OCI-LY1 (cell line): ENCODE measurements around the gene HOXA10.
A peak's percentile ranks its signal among the peaks of the same experiment; 100 is the strongest.

Experiments
- H2AFZ ChIP-seq: fragments of 200-600 bp; sonication (generic), shearing (Covaris generic); 2 replicates; pipeline ENCODE4 v1.6.0; 2014; ENCODE audit warnings: antibody characterized with exemption, mild to moderate bottlenecking, low read length
- H3F3A ChIP-seq: fragments of 200-600 bp; sonication (generic), shearing (Covaris generic); 2 replicates; pipeline ENCODE4 v1.6.0; 2014; ENCODE audit warnings: mild to moderate bottlenecking, antibody characterized with exemption, low read length, moderate library complexity; ENCODE audit not compliant: insufficient read depth
- H3K27ac ChIP-seq: fragments of 200-600 bp; sonication (generic); 2 replicates; pipeline ENCODE4 v1.5.1; 2014; ENCODE audit warnings: low read length, mixed run types, mild to moderate bottlenecking, low read depth; ENCODE audit not compliant: poor library complexity, severe bottlenecking
- H3K27me3 ChIP-seq: fragments of 200-600 bp; sonication (generic); 2 replicates; pipeline ENCODE4 v1.6.0; 2014; ENCODE audit warnings: antibody characterized with exemption, mild to moderate bottlenecking, low read length, moderate library complexity; ENCODE audit not compliant: insufficient read depth
- H3K36me3 ChIP-seq: fragments of 200-600 bp; sonication (generic); 2 replicates; pipeline ENCODE4 v1.6.1; 2014; ENCODE audit warnings: mild to moderate bottlenecking, antibody characterized with exemption, low read length, moderate library complexity, mixed read lengths; ENCODE audit not compliant: insufficient read depth
- H3K4me1 ChIP-seq: fragments of 200-600 bp; sonication (generic); 2 replicates; pipeline ENCODE4 v1.5.1; 2014; ENCODE audit warnings: mild to moderate bottlenecking, low read length, moderate library complexity; ENCODE audit not compliant: insufficient read depth, severe bottlenecking
- H3K4me2 ChIP-seq: fragments of 200-600 bp; sonication (generic), shearing (Covaris generic); 2 replicates; pipeline ENCODE4 v1.6.1; 2014; ENCODE audit warnings: low read length
- H3K4me3 ChIP-seq: fragments of 200-600 bp; sonication (generic); 2 replicates; pipeline ENCODE4 v1.5.1; 2014; ENCODE audit warnings: low read length, low read depth, mild to moderate bottlenecking, mixed read lengths; ENCODE audit not compliant: poor library complexity, severe bottlenecking
- H3K79me2 ChIP-seq: fragments of 200-600 bp; shearing (Covaris generic); 2 replicates; pipeline ENCODE4 v1.6.1; 2016; ENCODE audit warnings: mixed run types, low read length, mixed read lengths; ENCODE audit not compliant: insufficient read depth
- H3K9ac ChIP-seq: fragments of 200-600 bp; sonication (generic), shearing (Covaris generic); 2 replicates; pipeline ENCODE4 v1.6.1; 2014; ENCODE audit warnings: mild to moderate bottlenecking, low read length, mixed read lengths
- H3K9me2 ChIP-seq: fragments of 200-600 bp; sonication (generic), shearing (Covaris generic); 2 replicates; pipeline ENCODE4 v1.6.1; 2014; ENCODE audit warnings: low read depth, mild to moderate bottlenecking, low read length, mixed read lengths
- H3K9me3 ChIP-seq: fragments of 200-600 bp; shearing (Covaris generic); 2 replicates; pipeline ENCODE4 v1.6.1; 2014; ENCODE audit warnings: low read length, mixed read lengths
- H4K20me1 ChIP-seq: fragments of 200-600 bp; sonication (generic), shearing (Covaris generic); 2 replicates; pipeline ENCODE4 v1.6.0; 2016; ENCODE audit warnings: mild to moderate bottlenecking, low read length; ENCODE audit not compliant: insufficient read depth
- EZH2 ChIP-seq: fragments of 200-600 bp; sonication (generic), shearing (Covaris generic); IDR thresholded peaks from 2 replicates; pipeline ENCODE4 v1.8.0; 2017; ENCODE audit warnings: borderline replicate concordance, mixed run types, mild to moderate bottlenecking, antibody characterized with exemption, low read length, moderate library complexity, mixed read lengths
- TF ChIP-seq, protein P1 (sequence below): fragments of 200-600 bp; sonication (generic), shearing (Covaris generic); IDR thresholded peaks from 2 replicates; pipeline ENCODE4 v1.5.1; 2017; ENCODE audit warnings: mild to moderate bottlenecking, antibody characterized with exemption, low read length, moderate library complexity, mixed read lengths

HOXA10 gene

DNA sequence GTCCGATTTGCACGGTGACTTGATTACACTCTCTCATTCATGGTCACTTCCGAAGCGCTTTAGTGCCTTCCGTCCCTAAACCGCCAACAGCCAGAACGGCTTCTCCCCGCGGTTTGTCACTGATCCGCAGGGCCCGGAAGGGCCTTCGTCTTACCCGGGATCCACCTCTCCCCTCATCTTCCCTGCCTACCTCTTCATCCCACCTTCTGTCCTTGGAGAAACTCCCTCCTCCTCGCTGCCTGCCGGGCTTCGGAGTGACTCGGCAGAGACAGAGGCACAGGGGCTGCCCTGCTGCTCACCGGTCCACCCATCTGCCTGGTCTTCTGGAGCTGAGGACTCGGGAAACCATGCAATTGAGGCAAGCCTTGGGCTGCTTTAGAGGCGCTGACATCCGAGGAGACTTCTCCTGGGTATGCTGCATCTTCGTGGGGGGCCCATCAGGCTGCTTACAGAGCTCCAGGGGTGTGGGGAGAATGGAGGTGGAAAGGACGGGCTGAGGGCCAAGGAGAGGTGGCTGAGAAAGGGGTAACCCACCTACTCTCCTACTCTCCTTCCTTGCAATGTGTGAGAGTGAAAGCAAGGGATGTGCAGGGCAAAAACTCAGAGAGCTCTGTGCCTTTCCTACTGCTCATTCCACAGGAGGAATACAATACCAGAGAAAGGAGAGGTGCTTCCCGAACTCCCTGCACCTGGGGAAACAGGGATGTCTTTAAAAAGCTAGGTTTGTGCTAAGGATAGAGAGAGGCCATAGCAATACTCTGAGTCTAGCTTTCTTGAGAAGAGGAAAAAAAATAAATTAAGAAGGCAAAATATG lies 11.9 kb upstream of the HOXA10 start:
- no peaks in the 10 kb centered on the region for H3K79me2 ChIP-seq
- H2AFZ ChIP-seq: no peak overlapping the region
- H3K9me2 ChIP-seq: no peaks in the 10 kb centered on the region
- no peak overlapping the region for H3K4me3 ChIP-seq
- no peaks in the 10 kb centered on the region for H3K36me3 ChIP-seq
- no peak overlapping the region for H3K4me2 ChIP-seq
- H3K27ac ChIP-seq: no peak overlapping the region
- TF ChIP-seq, protein P1, sequence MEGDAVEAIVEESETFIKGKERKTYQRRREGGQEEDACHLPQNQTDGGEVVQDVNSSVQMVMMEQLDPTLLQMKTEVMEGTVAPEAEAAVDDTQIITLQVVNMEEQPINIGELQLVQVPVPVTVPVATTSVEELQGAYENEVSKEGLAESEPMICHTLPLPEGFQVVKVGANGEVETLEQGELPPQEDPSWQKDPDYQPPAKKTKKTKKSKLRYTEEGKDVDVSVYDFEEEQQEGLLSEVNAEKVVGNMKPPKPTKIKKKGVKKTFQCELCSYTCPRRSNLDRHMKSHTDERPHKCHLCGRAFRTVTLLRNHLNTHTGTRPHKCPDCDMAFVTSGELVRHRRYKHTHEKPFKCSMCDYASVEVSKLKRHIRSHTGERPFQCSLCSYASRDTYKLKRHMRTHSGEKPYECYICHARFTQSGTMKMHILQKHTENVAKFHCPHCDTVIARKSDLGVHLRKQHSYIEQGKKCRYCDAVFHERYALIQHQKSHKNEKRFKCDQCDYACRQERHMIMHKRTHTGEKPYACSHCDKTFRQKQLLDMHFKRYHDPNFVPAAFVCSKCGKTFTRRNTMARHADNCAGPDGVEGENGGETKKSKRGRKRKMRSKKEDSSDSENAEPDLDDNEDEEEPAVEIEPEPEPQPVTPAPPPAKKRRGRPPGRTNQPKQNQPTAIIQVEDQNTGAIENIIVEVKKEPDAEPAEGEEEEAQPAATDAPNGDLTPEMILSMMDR: no peak
- TF ChIP-seq EZH2: no peak
- no peaks in the 10 kb centered on the region for H3K9me3 ChIP-seq
- peaks cover 16% of the 10 kb centered on the region for H3K4me1 ChIP-seq
- no peaks in the 10 kb centered on the region for H4K20me1 ChIP-seq
- no peak overlapping the region for H3K9ac ChIP-seq
- H3K27me3 ChIP-seq: peaks cover 22% of the 10 kb centered on the region
- H3F3A ChIP-seq: no peaks in the 10 kb centered on the region

DNA sequence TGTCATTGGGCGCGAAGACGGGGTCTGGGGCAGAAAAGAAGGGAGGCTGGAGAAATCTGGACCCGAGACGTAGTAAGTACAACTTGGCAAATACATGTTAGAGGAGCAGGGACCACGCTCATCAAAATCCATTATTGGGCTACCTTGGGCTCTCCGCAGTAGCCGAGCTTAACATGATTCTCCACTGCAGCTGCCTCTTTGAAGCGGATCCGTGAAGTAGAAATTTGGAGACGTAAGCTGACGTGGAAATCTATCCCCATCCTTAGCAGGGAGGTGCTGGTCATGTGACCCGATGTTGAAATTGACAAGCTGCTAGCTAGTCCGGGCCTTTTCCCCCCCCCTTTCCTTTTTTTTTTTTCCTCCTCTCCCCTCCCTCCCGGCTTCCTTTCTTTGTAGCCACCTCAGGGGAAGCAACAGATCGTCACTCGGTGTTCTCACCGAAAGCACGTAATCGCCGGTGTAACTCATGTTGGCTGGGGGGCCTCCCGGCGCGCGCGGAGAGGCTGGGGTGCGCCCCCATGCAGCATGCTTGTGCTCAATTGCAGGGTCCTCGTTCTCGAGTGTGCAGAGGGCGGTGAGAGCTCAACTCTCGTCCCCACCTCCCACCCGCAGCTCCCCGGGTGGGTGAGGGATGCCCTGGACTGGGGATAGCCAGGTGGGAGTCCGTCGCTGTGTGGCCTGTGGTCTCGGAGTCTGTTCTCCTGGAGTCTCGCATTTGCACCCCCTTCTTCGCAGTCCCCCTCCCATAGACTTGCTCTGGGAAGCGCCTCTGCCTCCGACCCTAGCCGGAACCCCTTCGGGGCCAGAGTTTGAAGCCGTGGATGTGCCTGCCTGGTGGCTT lies 11.1 kb upstream of the HOXA10 start, which contains the start of gene HOXA11:
HOXA11 (minus strand) TSS at position 220 of the 841 bp plus-strand sequence; CDS start at position 132, 88 bp downstream.
- H2AFZ ChIP-seq: no peak within 1 kb of the TSS
- peaks cover 16% of the 10 kb centered on the region for H3K4me1 ChIP-seq
- peaks cover 22% of the 10 kb centered on the region for H3K27me3 ChIP-seq
- no peaks in the 10 kb centered on the region for H3F3A ChIP-seq
- no peak for TF ChIP-seq EZH2
- TF ChIP-seq, protein P1: no peak
- no peaks in the 10 kb centered on the region for H3K9me3 ChIP-seq
- peak within 1 kb of the TSS; percentile 57 for H3K4me2 ChIP-seq
- H3K9ac ChIP-seq: peak within 1 kb of the TSS; percentile 5; the same call in 1 of the 2 replicates
- H3K9me2 ChIP-seq: no peaks in the 10 kb centered on the region
- H3K79me2 ChIP-seq: no peaks in the 10 kb centered on the region
- peak within 1 kb of the TSS; percentile 54 for H3K4me3 ChIP-seq
- no peak within 1 kb of the TSS for H3K27ac ChIP-seq
- no peaks in the 10 kb centered on the region for H4K20me1 ChIP-seq
- no peaks in the 10 kb centered on the region for H3K36me3 ChIP-seq

DNA sequence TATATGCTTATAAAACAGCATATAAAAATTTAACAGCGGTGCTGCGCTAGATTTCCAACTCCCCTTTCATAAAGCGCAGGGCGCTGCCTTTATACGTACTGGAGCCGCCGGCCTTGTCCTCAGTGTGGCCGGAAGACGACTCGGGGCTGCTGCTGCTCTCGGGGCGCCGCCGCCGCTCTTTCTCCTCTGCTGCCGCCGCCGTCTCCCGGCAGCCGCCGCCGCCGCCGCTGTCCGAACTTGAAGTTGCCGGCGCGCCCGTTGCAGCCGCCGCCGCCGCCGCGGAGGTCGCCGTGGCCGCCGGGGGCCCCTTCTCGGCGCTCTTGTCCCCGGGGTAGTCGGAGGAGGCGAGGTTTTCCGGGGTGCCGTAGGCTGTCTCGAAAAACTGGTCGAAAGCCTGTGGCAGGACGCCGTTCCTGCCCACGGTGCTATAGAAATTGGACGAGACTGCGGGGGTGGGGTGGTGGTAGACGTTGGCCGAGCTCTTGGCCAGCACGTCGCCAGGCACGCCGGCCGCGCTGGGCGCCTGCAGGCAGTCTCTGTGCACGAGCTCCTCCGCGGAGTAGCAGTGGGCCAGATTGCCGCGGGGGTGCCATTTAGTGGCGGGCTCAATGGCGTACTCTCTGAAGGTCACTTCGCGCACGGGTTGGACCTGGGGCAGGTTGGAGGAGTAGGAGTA lies 10.4 kb upstream of the HOXA10 start:
- no peaks in the 10 kb centered on the region for H3K9me2 ChIP-seq
- no peak overlapping the region for H3K27ac ChIP-seq
- no peaks in the 10 kb centered on the region for H4K20me1 ChIP-seq
- no peaks in the 10 kb centered on the region for H3K36me3 ChIP-seq
- peak overlapping the region; percentile 5; the same call in 1 of the 2 replicates for H3K9ac ChIP-seq
- H3K79me2 ChIP-seq: no peaks in the 10 kb centered on the region
- peak overlapping the region; percentile 54 for H3K4me3 ChIP-seq
- H3K4me2 ChIP-seq: peak overlapping the region; percentile 57
- H2AFZ ChIP-seq: no peak overlapping the region
- H3K9me3 ChIP-seq: no peaks in the 10 kb centered on the region
- TF ChIP-seq, protein P1: no peak
- no peak for TF ChIP-seq EZH2
- peaks cover 22% of the 10 kb centered on the region for H3K27me3 ChIP-seq
- no peaks in the 10 kb centered on the region for H3F3A ChIP-seq
- H3K4me1 ChIP-seq: peaks cover 16% of the 10 kb centered on the region
